ENCODE measurements around the gene SOX6.

The SOX6 gene

DNA sequence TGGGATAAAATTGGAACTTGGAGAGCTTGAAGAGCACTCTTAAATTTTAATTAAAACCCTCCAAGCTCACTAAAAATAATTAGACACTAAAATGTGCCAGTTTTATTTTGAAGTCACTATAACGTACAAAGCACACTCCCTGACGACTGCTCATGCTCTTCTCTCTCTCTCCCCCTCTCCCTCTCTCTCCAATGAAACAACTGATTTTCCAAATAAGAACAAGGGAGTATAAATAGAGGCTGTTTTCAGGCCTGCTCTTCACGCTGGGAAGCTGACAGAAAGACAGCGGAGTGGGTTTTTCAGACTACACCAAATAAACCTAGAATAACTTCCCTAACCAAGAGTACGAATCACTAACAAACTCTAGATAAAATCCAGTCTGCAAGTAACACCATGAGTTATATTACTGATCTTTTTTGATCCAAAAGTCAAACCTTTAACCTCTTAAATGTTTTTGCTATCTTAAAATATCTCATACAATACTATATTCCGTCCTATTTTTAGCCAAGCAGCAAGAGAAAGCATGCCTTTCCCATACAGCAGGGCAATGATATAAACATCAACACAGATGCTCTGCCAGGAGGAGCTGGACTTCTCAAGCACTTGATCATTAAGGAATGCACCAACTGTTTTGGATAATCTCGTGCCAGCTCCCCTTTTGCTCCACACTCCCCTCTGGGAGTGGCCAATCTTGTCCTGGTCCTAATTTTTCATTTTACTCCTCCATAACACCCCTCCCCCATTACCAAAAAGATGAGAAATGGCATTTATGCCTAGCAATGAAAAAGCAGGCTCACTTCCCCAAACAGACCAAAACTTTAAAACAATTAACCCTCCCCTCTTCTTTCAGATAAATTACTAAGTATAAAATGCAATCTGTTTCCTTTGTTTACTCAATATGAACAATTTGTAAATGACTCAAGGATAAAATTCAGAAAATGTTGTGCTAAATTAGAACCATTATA lies 116.9 kb downstream of the SOX6 start:
- DNase-seq (ENCODE audit: extremely low read depth, low read depth), result no peak
- TF ChIP-seq, protein P1, sequence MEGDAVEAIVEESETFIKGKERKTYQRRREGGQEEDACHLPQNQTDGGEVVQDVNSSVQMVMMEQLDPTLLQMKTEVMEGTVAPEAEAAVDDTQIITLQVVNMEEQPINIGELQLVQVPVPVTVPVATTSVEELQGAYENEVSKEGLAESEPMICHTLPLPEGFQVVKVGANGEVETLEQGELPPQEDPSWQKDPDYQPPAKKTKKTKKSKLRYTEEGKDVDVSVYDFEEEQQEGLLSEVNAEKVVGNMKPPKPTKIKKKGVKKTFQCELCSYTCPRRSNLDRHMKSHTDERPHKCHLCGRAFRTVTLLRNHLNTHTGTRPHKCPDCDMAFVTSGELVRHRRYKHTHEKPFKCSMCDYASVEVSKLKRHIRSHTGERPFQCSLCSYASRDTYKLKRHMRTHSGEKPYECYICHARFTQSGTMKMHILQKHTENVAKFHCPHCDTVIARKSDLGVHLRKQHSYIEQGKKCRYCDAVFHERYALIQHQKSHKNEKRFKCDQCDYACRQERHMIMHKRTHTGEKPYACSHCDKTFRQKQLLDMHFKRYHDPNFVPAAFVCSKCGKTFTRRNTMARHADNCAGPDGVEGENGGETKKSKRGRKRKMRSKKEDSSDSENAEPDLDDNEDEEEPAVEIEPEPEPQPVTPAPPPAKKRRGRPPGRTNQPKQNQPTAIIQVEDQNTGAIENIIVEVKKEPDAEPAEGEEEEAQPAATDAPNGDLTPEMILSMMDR (IDR thresholded peaks at IDR 0.05; ENCODE audit: low read depth, low read length, missing control alignments), result no peak
- no peak overlapping the region for H3K4me3 ChIP-seq (replicated peaks; ENCODE audit: low read depth, low read length)

DNA sequence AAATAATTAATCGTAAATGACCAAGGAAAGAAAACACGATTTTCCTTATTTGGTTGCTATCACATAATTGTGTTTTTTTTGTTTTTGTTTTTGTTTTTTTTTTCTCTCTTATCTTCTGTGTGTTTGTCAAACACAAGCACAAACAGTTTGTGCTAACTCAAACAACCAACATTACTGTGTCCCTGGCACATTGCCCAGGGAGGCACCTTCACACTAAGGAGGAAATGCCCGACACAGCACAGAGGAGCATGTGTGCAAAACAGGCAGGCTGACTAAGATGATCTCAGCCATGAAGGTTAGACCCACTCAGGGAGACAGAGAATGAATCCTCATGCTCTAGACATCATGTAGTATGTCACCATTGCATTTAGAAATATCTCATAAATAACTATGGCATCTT lies 130.1 kb downstream of the SOX6 start:
- TF ChIP-seq, protein P1 (IDR thresholded peaks at IDR 0.05; ENCODE audit: low read depth, low read length, missing control alignments), result no peak
- no peak overlapping the region for H3K4me3 ChIP-seq (replicated peaks; ENCODE audit: low read depth, low read length)
- peak; percentile 2 for DNase-seq (ENCODE audit: extremely low read depth, low read depth)

DNA sequence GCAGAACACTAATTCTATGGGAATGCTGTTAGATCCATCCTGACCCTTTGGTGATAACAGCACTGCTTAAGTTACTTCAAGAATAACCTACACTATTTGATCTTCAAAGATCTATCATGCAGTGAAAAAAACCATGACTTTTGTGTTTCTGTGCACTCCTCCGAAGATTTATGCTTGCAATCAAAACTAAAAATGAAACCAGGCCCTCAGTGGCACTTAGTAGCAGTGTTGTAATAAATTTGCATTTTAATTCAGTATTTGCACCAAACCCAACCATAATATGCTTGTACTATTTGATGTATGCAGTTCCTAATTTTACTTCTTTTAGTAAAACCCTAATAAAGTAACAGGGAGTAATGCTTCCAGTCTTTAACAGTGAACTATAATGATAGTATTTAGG lies 130.7 kb downstream of the SOX6 start:
- TF ChIP-seq, protein P1 (IDR thresholded peaks at IDR 0.05; ENCODE audit: low read depth, low read length, missing control alignments), result no peak
- no peak overlapping the region for H3K4me3 ChIP-seq (replicated peaks; ENCODE audit: low read depth, low read length)

DNA sequence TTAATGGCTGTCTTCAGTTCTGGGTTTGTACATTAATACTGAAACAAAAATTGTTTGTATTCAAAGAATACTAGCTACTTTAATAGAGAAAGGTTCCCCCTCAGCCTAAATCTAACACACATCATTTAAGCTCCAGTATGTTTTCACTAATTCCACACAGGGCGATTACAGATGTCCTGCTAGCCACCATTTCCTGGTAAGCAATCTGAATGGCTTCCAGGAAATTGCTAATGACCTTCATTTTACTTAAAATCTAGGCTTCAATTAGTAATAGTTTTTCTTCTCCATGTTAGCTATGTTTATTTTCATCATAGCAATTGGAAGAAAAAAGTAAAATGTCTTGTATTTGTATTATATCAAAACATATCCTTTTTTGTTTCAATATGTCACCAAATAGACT lies 132.8 kb downstream of the SOX6 start:
- no peak for DNase-seq (ENCODE audit: extremely low read depth, low read depth)
- TF ChIP-seq, protein P1 (IDR thresholded peaks at IDR 0.05; ENCODE audit: low read depth, low read length, missing control alignments), result no peak
- no peak overlapping the region for H3K4me3 ChIP-seq (replicated peaks; ENCODE audit: low read depth, low read length)

More for the DNA sequence above, 130.7 kb downstream of the SOX6 start:
- no peak for DNase-seq (ENCODE audit: extremely low read depth, low read depth)

DNA sequence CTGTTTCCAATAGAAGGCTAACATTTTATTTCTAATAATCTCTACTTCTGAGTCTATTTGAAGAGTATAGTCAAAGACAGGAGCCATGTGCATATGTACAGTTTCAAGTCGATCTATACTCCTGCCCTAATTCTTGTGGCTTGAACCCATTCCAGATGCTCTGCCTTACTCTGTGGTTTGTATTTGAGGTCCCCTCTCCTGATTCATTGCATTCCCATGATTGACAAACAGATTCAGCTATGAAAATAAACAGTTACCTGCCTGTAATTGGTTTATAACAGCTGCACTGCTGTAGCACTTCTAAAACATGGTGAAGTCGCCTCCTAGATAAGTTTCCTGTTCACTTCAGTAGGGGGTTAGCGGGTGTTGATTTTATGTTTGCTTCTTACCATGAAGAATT lies 138.7 kb downstream of the SOX6 start:
- TF ChIP-seq, protein P1 (IDR thresholded peaks at IDR 0.05; ENCODE audit: low read depth, low read length, missing control alignments), result no peak
- no peak for DNase-seq (ENCODE audit: extremely low read depth, low read depth)
- no peak overlapping the region for H3K4me3 ChIP-seq (replicated peaks; ENCODE audit: low read depth, low read length)

DNA sequence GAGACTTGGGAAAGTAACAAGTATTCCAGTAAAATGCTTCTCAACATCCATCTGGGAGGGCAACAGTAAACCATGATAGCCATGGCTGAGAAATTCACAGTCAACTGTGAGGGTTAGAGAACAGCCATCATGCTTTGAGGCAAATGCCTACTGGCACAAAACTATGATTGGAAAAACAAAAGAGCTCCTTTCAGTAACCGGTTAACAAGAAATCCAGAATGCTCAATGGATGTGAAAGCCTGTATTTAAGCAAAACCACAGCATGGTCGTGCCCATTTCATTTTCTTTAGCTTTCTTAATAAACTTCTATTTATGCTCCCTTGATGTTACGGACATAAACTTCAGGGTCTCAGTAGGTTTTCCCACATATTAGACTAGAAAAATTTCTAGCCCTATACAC lies 139.5 kb downstream of the SOX6 start:
- DNase-seq (ENCODE audit: extremely low read depth, low read depth), result no peak
- TF ChIP-seq, protein P1 (IDR thresholded peaks at IDR 0.05; ENCODE audit: low read depth, low read length, missing control alignments), result no peak
- H3K4me3 ChIP-seq (replicated peaks; ENCODE audit: low read depth, low read length), result no peak overlapping the region

Measured in HFF-Myc (cell line).